Heart left ventricle (tissue), 13 donors: ENCODE data around the gene STK11.

Source experiments
- CTCF ChIP-seq, 12 donors: fragments of 200-600 bp; sonication (generic) in 4 of 12; IDR thresholded peaks; one replicate each; pipeline versions ENCODE4 v1.5.0 to v1.8.0; 2018 to 2022; ENCODE audit warnings: antibody characterized with exemption in 12 of 12, mild to moderate bottlenecking in 5 of 12
- POLR2A ChIP-seq, 2 donors: fragments of 450-650 bp; IDR thresholded peaks; one replicate each; pipeline ENCODE4 v1.6.1; 2017; ENCODE audit warnings: antibody characterized with exemption in 2 of 2, mild to moderate bottlenecking in 2 of 2, moderate library complexity in 2 of 2
- donor health status: ischemic (EF 13 %, LVEDD 7.1; RV severe dilation, severe dysfunction).
- donor health status: DM: no; HTN: yes; CAD: no.
- donor health status: DM: no; HTN: no; CAD: no.
- donor health status: ischemic (EF 25% LVEDD 6.9; RV normal size, moderate dysfunction).
- donor health status: ischemic (EF 25% LVEDD 5.7; RV mildly dilated, moderate dysfunction).
- donor health status: ischemic (EF 35%, LVEDD 5.7; RV mildly dilated, moderate dysfunction).
- donor health status: nonischemic (EF 11% LVEDD 7.7; RV severe dilation, severe dysfunction).
- donor health status: DM: yes; HTN: yes; CAD: no.
- donor health status: PGD.
- donor health status: ischemic (EF 29% LVEDD 5.4; RV normal size, mild dysfunction).
- donor health status: nonischemic (EF 23%, LVEDD 6.1; RV moderate dilation, normal function).

DNA sequence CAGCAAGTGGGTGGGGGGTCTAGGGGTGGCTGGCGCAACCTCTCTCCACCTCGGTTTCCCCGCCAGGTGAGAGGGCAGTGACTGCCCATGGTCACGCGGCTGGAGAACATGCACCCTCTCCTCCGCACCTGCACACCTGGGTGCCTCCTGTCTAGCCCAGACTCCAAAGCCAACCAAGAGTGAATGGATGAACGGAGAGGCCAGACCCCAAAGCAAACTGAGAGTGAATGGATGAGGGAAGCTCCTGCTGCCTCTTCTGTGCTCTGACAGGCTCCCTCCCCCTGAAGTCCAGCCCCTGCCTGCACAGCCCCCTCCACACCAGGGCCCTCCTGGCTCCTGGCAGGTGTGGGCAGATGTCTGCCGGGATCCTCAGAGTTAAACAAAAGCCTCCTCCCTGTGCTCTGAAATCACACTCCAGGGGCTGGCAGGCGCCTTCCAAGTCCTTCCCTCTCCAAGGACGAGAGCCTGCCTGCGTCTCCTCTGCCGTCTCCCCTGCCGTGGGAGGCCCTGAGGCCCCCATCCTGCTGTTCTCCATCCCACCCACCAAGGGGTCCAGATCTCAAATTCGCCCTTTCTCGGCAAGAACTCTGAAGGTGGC is 33.7 kb upstream of the STK11 start:
- TF ChIP-seq CTCF (IDR thresholded peaks at IDR 0.05) = no peak
- TF ChIP-seq POLR2A (IDR thresholded peaks at IDR 0.05) = no peak
